IPS-11a (cell line): Measurements from ENCODE around the gene LRGUK.
"Not testable (repeated sequence)": the region's sequence is repeated elsewhere in the genome, so short reads cannot be mapped to it uniquely, and the experiment has no call there.

Experiments used
- H3K4me3 ChIP-seq: one replicate; pipeline ENCODE4 v1.5.1; 2013; ENCODE audit warnings: low read depth, low read length, control low read depth

The LRGUK gene

GRCh38 chr7:134220236-134220635, 93.1 kb downstream of the LRGUK start:
- H3K4me3 ChIP-seq: no peak overlapping the region

GRCh38 chr7:134231296-134231695, 104.2 kb downstream of the LRGUK start:
- not testable (repeated sequence) for H3K4me3 ChIP-seq

- H3K4me3 ChIP-seq: no peak overlapping the region
Observed at GRCh38 chr7:134234216-134234615, 107.1 kb downstream of the LRGUK start.

- no peak overlapping the region for H3K4me3 ChIP-seq
Observed at GRCh38 chr7:134245253-134245652, 118.1 kb downstream of the LRGUK start.

GRCh38 chr7:134246347-134246746, 119.2 kb downstream of the LRGUK start:
- no peak overlapping the region for H3K4me3 ChIP-seq

GRCh38 chr7:134246761-134247160, 119.6 kb downstream of the LRGUK start:
- no peak overlapping the region for H3K4me3 ChIP-seq

- no peak overlapping the region for H3K4me3 ChIP-seq
Observed at GRCh38 chr7:134248196-134248595, 121.1 kb downstream of the LRGUK start.

- no peak overlapping the region for H3K4me3 ChIP-seq
Observed at GRCh38 chr7:134254311-134254710, 127.2 kb downstream of the LRGUK start.

- H3K4me3 ChIP-seq: no peak overlapping the region
Observed at GRCh38 chr7:134255814-134256213, 128.7 kb downstream of the LRGUK start.

GRCh38 chr7:134262322-134262721, 135.2 kb downstream of the LRGUK start:
- no peak overlapping the region for H3K4me3 ChIP-seq

- no peak overlapping the region for H3K4me3 ChIP-seq
Observed at GRCh38 chr7:134276951-134277350, 149.8 kb downstream of the LRGUK start.

GRCh38 chr7:134278502-134279153, 151.5 kb downstream of the LRGUK start:
- H3K4me3 ChIP-seq: no peak overlapping the region

- no peak overlapping the region for H3K4me3 ChIP-seq
Observed at GRCh38 chr7:134279336-134279735, 152.2 kb downstream of the LRGUK start.

- no peak overlapping the region for H3K4me3 ChIP-seq
Observed at GRCh38 chr7:134279898-134280297, 152.8 kb downstream of the LRGUK start.

GRCh38 chr7:134280508-134280907, 153.4 kb downstream of the LRGUK start:
- H3K4me3 ChIP-seq: no peak overlapping the region

GRCh38 chr7:134284011-134284410, 156.9 kb downstream of the LRGUK start:
- no peak overlapping the region for H3K4me3 ChIP-seq

- H3K4me3 ChIP-seq: no peak overlapping the region
Observed at GRCh38 chr7:134284952-134285351, 157.8 kb downstream of the LRGUK start.

GRCh38 chr7:134287916-134288659, 160.9 kb downstream of the LRGUK start:
- no peak overlapping the region for H3K4me3 ChIP-seq

GRCh38 chr7:134289423-134289822, 162.3 kb downstream of the LRGUK start:
- H3K4me3 ChIP-seq: no peak overlapping the region

- no peak overlapping the region for H3K4me3 ChIP-seq
Observed at GRCh38 chr7:134289841-134290240, 162.7 kb downstream of the LRGUK start.

- H3K4me3 ChIP-seq: no peak overlapping the region
Observed at GRCh38 chr7:134290286-134290685, 163.1 kb downstream of the LRGUK start.

GRCh38 chr7:134293002-134293740, 166.0 kb downstream of the LRGUK start:
- no peak overlapping the region for H3K4me3 ChIP-seq
